Body of pancreas (tissue), 4 donors: ENCODE results near the gene UHMK1.

Experiments
- POLR2A ChIP-seq, 3 donors: fragments of 450-650 bp; IDR thresholded peaks; one replicate each; pipeline ENCODE4 v1.6.1; 2016; ENCODE audit warnings: antibody characterized with exemption in 3 of 3, mild to moderate bottlenecking in 2 of 3
- TF ChIP-seq, protein P1 (sequence below), 7 experiments: fragments of 450-650 bp in 4 of 7; fragments of 200-600 bp in 3 of 7; sonication (generic) in 3 of 7; IDR thresholded peaks; one replicate each; pipeline ENCODE4 v1.5.1; 2016 to 2019; ENCODE audit warnings: antibody characterized with exemption in 7 of 7

- TF ChIP-seq POLR2A (IDR thresholded peaks at IDR 0.05): no peak
- TF ChIP-seq, protein P1, sequence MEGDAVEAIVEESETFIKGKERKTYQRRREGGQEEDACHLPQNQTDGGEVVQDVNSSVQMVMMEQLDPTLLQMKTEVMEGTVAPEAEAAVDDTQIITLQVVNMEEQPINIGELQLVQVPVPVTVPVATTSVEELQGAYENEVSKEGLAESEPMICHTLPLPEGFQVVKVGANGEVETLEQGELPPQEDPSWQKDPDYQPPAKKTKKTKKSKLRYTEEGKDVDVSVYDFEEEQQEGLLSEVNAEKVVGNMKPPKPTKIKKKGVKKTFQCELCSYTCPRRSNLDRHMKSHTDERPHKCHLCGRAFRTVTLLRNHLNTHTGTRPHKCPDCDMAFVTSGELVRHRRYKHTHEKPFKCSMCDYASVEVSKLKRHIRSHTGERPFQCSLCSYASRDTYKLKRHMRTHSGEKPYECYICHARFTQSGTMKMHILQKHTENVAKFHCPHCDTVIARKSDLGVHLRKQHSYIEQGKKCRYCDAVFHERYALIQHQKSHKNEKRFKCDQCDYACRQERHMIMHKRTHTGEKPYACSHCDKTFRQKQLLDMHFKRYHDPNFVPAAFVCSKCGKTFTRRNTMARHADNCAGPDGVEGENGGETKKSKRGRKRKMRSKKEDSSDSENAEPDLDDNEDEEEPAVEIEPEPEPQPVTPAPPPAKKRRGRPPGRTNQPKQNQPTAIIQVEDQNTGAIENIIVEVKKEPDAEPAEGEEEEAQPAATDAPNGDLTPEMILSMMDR (IDR thresholded peaks at IDR 0.05): no peak
Measured at GRCh38 chr1:162535501-162535900, 37.9 kb downstream of the UHMK1 start.
